ENCODE data around the gene ATP6V1G2.

- TF ChIP-seq, protein P1, sequence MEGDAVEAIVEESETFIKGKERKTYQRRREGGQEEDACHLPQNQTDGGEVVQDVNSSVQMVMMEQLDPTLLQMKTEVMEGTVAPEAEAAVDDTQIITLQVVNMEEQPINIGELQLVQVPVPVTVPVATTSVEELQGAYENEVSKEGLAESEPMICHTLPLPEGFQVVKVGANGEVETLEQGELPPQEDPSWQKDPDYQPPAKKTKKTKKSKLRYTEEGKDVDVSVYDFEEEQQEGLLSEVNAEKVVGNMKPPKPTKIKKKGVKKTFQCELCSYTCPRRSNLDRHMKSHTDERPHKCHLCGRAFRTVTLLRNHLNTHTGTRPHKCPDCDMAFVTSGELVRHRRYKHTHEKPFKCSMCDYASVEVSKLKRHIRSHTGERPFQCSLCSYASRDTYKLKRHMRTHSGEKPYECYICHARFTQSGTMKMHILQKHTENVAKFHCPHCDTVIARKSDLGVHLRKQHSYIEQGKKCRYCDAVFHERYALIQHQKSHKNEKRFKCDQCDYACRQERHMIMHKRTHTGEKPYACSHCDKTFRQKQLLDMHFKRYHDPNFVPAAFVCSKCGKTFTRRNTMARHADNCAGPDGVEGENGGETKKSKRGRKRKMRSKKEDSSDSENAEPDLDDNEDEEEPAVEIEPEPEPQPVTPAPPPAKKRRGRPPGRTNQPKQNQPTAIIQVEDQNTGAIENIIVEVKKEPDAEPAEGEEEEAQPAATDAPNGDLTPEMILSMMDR (IDR thresholded peaks at IDR 0.05; ENCODE audit: insufficient read depth, low read length): no peak
- TF ChIP-seq GABPA (IDR thresholded peaks at IDR 0.05; ENCODE audit: low read depth): no peak
These were observed 11.9 kb upstream of the ATP6V1G2 start for GRCh38 chr6:31558318-31558625.
